Endothelial cell of umbilical vein (primary cell): Measurements from ENCODE around the gene CR2.

Experiments
- EZH2 ChIP-seq: IDR thresholded peaks from 2 replicates; pipeline ENCODE4 v1.6.1; 2012; ENCODE audit warnings: borderline replicate concordance, low read depth, mild to moderate bottlenecking, moderate library complexity, low read length, inconsistent platforms; ENCODE audit not compliant: severe bottlenecking
- FOS ChIP-seq: IDR thresholded peaks from 2 replicates; pipeline ENCODE4 v1.6.1; 2011; ENCODE audit warnings: mild to moderate bottlenecking, low read length, moderate library complexity, borderline replicate concordance; ENCODE audit not compliant: insufficient read depth
- GATA2 ChIP-seq: IDR thresholded peaks from 2 replicates; pipeline ENCODE4 v1.7.0; 2011; ENCODE audit warnings: low read depth, mild to moderate bottlenecking, moderate library complexity, mixed read lengths, low read length; ENCODE audit not compliant: insufficient read length, insufficient read depth
- POLR2A ChIP-seq: IDR thresholded peaks from 2 replicates; pipeline ENCODE4 v1.6.1; 2012; ENCODE audit warnings: low read depth, mild to moderate bottlenecking, control low read depth, low read length
- POLR2AphosphoS5 ChIP-seq: IDR thresholded peaks from 2 replicates; pipeline ENCODE4 v1.6.1; 2012; ENCODE audit warnings: low read depth, mild to moderate bottlenecking, control low read depth, low read length, moderate library complexity; ENCODE audit not compliant: insufficient read depth
- TF ChIP-seq, protein P1 (sequence below), 2 donors: IDR thresholded peaks; 1 replicate in 1 of 2; 2 replicates in 1 of 2; pipeline ENCODE4 v1.5.1; 2011; ENCODE audit warnings: low read length in 2 of 2, mild to moderate bottlenecking in 2 of 2, moderate library complexity in 2 of 2, control low read depth in 1 of 2, inconsistent platforms in 1 of 2, low read depth in 1 of 2; ENCODE audit not compliant: insufficient read depth in 1 of 2; ENCODE audit errors: extremely low read depth in 1 of 2

DNA sequence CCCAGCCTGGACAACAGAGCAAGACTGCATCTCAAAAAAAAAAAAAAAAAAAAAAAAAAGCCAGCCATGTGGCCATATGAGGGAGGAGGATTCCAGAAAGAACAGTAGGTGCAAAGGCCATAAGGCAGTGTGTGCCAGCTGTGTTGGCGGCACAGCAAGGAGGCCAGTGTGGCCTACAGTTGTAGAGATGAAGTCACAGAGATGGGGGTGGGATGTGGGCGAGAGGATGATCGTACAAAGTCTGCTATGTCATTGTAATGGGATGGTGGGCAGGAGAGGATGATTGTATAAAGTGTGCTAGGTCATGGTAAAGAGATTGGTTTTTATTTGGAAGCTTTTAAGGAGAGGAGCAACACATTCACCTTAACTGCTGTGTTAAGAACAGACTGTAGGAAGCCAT is 32.1 kb downstream of the CR2 start:
- TF ChIP-seq, protein P1, sequence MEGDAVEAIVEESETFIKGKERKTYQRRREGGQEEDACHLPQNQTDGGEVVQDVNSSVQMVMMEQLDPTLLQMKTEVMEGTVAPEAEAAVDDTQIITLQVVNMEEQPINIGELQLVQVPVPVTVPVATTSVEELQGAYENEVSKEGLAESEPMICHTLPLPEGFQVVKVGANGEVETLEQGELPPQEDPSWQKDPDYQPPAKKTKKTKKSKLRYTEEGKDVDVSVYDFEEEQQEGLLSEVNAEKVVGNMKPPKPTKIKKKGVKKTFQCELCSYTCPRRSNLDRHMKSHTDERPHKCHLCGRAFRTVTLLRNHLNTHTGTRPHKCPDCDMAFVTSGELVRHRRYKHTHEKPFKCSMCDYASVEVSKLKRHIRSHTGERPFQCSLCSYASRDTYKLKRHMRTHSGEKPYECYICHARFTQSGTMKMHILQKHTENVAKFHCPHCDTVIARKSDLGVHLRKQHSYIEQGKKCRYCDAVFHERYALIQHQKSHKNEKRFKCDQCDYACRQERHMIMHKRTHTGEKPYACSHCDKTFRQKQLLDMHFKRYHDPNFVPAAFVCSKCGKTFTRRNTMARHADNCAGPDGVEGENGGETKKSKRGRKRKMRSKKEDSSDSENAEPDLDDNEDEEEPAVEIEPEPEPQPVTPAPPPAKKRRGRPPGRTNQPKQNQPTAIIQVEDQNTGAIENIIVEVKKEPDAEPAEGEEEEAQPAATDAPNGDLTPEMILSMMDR (IDR thresholded peaks at IDR 0.05; ENCODE audit: extremely low read depth in 1 of 2, insufficient read depth in 1 of 2, low read depth in 1 of 2, low read length in 2 of 2): no peak
- TF ChIP-seq POLR2A (no peak), GATA2 (no peak), EZH2 (no peak), POLR2AphosphoS5 (no peak), FOS (no peak)
